ENCODE results near the gene PLSCR5.

GRCh38 chr3:146650691-146651442, 45.7 kb upstream of the PLSCR5 start:
- TF ChIP-seq EZH2 (IDR thresholded peaks at IDR 0.05), result no peak
- TF ChIP-seq POLR2AphosphoS5 (IDR thresholded peaks at IDR 0.05; ENCODE audit: borderline replicate concordance, low read depth, low read length), result no peak

All from SK-N-MC (cell line).